ENCODE data around the gene NACC2.
A peak's percentile ranks its signal among the peaks of the same experiment; 100 is the strongest.

Gene NACC2, protein sequence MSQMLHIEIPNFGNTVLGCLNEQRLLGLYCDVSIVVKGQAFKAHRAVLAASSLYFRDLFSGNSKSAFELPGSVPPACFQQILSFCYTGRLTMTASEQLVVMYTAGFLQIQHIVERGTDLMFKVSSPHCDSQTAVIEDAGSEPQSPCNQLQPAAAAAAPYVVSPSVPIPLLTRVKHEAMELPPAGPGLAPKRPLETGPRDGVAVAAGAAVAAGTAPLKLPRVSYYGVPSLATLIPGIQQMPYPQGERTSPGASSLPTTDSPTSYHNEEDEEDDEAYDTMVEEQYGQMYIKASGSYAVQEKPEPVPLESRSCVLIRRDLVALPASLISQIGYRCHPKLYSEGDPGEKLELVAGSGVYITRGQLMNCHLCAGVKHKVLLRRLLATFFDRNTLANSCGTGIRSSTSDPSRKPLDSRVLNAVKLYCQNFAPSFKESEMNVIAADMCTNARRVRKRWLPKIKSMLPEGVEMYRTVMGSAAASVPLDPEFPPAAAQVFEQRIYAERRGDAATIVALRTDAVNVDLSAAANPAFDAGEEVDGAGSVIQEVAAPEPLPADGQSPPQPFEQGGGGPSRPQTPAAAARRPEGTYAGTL

DNA sequence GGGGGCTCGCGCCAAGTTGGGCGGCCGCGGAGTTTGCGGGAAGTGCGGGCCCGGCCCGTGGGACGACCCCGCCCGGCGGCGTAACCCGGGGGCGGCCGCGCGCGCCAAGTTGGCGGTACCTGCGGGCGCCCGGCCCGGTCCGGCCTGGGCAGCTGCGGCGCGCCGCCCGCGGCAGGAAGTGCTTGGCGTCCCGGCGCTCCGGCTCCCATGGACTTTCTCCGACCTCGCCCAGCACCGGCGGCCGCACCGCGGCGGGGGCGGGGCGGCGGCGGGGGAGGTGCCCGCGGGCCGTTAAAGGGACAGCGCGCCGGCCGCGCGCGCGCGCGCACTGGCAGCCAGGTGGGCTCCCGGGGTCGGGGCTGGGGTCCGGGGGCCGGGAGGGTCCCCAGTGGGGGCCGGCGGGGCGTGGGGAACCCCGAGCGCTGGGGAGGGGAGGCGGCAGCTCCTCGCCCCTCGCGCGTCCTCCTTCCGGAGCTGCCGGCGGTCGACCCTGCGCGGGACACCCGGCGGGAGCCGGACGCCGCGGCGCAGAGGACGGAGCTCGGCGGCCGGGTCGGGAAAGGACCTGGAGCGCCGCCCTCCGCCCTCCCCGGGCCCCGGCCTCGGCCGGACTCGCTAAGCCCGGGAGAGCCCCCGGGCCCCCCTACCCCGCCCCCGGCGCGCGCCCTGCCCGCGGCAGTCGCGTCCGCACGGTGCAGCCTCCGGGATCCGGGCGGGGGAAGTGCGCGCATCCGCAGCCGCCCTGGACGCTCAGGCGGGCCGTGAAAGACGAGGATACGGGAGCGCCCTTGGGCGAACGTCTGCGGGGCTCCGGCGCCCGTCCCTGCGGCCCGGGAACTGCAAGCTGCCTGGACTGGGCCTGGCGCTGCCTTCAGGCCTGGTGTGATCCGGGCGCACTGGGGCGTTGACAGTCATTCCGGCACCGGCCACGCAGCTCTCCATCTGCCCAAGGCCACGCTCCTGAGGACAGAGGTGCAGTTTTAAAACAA is at the start of gene NACC2:
Gene NACC2 (minus strand): TSS at position 220 of the 989 bp plus-strand sequence. CDS start 44,768 bp downstream, outside the sequence.
- peak; percentile 37 for DNase-seq

GRCh38 chr9:136144450-136144849 is 49.4 kb upstream of the NACC2 start:
- DNase-seq, result no peak

- no peak for DNase-seq
Measured at GRCh38 chr9:136143215-136144001, 48.3 kb upstream of the NACC2 start.

- no peak for DNase-seq
Measured at GRCh38 chr9:136142859-136143214, 47.7 kb upstream of the NACC2 start.

DNA sequence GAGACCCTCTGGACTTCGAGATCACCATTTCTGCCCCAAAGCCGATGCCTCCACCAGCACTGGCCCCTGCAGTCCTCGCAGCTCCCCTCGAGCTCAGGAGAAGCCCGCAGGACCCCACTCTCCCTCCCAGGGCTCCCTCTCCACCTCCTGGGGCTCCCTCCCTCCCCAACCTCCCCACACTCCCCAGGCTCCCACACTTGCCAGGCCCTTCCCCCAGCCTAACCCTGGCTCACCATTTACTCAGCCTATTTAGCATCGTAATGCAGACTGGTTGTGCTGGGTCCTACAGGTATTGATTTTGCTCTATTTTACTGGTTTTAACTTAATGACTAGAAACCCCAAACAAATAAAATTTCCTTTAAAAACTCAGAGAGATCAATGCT is 47.3 kb upstream of the NACC2 start:
- DNase-seq, result no peak

DNA sequence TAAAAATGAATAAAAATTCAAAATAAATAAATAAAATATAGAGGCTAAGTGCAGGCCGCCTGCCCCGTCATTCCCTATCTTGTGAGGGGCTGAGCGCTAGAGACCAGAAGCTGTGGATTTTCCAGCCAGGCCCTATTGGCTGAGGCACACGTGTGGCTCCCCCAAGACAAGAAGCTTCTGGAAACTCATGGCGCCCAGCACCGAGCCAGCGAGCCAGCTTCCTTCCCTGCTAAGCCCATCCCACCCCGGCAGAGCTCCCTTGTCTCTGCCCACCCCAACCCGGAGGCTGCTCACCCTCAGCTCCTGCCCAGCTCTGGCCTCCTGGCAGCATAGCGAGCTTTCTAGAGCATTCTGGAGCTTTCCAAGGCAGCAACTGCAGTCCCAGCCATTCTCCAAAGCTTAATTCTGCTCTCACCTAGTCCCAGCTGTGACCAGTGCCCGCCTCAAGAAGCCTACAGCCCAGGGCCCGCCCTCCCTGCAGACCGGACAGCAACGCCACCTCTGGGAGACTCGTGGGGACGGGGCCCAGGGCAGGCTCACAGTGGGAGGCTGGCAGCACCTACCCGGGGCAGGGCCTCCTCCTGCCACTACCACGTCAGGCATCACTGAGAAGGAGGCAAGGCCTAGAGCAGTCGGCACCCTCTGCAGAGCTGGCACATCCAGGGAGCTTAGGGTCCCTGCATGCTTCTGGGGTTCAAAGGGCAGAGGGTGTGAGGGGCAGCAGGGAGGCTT is 46.8 kb upstream of the NACC2 start:
- DNase-seq, result no peak

DNA sequence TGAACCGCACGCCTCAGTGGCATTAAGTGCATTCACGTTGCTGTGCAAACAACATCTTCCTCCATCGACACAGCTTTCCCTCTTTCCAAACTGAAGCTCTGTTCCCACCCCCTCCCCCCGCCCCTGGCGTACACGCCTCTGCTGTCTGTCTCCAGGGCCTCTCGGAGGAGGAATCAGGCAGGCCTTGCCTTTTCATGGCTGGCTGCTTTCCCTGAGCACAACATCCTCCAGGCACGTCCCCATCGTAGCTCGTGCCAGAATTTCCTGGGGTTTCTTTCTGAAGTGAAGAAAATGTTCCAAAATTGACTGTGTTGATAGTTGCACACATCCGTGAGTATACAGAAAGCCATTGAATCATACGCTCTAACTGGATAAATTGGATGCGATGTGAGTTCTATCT is 45.9 kb upstream of the NACC2 start:
- no peak for DNase-seq

GRCh38 chr9:136140046-136140445 is 45.0 kb upstream of the NACC2 start:
- no peak for DNase-seq

DNA sequence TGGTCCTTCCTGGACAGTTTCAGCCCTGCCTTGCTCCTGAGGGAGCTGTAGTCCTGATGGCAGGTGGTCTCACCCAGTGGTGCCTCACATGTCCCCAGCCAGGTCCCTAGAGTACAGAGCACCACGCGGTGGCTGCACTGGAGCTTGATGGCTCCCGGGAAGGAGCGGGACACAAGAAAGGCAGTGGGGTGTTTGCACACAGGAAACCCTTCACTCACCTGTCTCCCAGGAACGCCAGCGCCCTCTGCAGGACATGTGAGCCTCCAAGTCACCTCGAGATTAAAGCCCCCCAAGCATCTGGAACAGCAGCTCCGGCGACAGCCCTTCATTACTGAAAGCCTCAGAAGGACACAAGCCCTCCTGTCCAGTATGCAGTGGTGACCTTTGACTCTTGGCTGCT is 43.5 kb upstream of the NACC2 start:
- DNase-seq, result no peak

DNA sequence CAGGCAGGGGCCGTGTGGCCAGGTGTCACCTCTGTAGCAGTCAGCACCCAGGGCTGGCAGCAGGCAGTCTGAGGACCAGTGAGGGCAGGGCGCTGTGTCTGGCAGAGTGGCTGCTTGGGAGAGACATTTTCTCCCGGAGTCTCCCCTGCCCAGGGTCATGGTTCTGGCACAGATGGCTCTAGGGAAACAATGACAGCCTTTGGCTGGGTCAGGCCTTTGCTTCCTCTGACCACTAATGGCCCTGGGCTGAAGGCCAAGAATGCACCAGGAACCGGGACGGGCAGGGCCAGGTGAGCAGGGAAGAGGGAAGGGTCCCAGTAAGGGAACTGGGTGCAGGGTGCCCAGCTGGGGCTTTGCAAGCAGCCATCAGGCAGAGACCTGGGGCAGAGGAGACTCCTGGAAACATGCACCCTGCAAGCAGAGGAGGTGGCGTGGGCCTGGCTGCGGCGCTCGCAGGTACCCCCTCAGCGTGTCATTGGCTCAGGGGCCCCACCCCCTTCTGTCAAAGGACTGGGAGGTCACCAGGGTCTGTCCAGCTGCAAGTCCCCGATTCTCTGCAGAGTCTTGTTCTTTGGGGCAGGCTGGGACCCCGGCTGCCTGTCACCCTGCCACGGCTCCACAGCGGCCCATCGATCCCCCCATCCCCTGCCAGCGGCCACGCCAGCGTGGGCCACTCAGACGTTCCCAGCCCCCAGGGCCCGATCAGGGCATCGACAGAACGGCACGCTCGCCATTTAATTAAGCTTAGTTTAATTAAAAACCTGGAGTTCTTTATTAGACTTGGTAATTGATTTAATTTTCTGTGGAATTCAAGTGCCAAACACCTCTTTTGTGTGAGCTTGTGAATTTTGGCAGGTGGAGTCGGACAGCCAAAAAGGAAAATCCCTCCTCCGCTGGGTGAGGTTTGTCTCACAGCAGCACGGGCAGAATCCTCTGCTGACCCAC is 42.5 kb upstream of the NACC2 start:
- no peak for DNase-seq

- no peak for DNase-seq
Measured at GRCh38 chr9:136136127-136136925, 41.2 kb upstream of the NACC2 start.

DNA sequence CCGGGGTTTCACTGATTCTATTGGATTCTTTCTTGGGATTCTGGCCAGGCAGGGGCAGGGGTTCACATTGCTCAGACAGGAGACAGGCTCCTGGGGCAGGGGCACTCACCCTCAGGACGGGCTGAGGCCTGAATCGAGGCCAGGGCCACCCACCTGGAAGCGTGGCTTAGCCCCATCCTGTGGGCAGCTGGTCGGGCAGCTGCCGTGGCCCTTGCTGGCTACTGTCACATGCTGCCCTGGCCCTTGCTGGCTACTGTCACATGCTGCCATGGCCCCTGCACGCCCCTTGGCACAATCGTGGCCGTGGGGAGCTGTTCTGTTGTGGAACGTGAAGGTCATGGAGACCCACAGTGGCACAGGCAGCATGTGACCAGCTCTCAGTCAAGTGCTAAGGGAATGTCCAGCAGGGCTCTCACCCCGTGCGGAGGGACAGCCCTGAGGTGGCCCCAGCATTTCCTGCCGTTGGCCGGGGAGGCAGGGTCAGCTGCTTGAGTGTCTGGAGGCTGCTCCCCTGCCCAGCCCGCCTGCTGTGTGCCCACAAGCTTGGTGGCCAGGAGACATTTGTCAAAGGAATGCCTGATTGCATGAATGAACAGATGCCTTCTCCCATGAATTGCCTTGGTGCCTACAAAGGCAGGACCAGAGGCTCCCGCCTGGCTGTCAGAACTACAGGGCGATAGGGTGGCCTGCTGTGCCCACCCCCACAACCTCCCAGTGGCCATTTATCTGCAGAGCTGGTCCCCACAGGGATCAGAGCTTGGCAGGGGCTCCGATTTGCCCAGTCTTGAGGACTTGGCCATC is 40.4 kb upstream of the NACC2 start:
- no peak for DNase-seq

DNA sequence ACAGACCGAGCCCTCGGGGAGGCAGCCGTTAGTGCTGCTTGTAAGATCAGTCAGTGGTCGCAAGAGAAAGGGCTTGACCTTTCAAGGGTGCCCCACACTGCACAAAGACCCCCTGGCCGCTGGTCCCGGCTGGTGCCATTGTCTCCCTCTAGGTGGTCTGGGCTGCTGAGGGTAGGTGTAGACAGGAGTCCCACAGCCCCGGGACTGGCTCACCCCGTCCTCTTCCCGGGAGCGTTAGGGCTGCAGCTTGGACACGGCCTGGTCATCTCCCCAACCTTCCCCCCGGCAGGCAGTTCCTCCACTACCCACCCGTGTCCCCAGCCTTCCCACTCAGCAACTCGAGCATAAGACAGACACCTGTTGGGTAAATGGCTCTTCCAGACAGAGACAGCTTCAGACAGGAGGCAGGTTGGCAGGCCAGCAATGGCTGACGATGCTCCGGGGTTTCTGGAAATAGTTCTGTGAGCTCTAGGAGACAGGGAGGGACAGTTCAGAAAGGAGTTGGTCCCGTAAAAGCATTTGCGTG is 38.9 kb upstream of the NACC2 start:
- no peak for DNase-seq

- DNase-seq, result no peak
Measured at GRCh38 chr9:136133191-136133958, 38.3 kb upstream of the NACC2 start.

GRCh38 chr9:136132512-136133050 is 37.5 kb upstream of the NACC2 start:
- no peak for DNase-seq

DNA sequence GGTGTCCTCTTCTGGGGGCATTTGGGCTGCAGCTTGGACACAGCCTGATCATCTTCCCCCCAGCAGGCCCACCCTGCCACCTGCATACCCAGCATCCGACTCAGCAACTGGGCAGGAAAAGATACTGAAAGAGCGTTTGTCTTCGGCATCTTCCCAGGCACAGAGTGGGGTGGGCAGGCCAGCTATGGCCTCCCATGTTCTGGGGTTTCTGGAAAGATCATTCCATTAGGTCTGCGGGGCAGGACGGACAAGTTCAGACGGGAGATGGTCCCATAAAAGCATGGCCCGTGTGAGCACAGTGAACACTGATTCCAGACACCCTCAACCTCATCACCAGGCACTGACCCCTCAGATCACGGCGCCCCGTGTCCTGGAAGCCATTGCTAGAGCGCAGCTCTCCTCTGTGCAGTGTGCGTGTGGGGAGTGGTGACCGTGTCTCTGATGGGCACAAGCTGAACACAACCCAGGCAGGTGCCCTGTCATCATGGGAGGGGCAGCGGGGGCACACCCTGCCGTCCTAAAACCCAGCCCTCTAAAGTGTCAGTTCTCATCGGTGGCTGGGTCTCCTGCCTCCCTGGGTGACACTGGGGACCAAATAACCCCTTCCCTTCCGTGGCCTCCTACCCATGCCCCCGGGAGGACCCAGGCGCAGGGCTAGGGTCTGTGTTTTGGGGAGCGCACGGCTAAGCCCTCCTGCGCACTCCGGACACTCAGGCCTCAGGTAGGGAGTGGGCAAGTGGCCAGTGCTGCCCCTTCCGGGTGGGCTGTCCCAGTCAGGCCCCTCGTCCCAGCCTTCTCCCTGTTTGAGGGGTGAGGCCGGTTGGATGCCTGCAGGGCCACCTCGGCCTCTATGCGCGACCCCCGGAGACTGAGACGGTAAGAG is 36.8 kb upstream of the NACC2 start:
- DNase-seq, result no peak

DNA sequence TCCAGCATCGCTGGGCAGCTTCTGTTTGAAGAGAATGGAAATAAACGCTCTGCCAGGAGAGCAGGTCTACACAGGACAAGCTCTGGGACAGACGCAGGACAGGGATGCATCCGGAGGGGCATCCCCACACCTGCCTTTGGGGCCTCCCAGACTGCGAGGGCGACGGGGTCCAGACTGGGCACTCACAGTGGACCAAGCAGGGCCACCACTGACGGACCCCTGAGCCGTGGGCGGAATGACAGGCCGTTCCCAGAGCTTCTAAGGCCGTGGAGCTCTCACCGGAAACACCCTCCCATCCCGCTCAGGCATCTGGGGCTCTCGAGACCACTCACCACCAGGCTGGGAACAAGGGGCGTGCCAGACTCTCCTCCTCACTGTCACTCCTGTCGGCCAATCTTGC is 34.1 kb upstream of the NACC2 start:
- no peak for DNase-seq
